WI38 (cell line): ENCODE measurements around the gene PTX4.

Experiments used
- H3K4me3 ChIP-seq: 2 replicates; pipeline ENCODE4 v1.5.1; 2011; ENCODE audit warnings: low read depth, mild to moderate bottlenecking, control low read depth, low read length
- CTCF ChIP-seq: IDR thresholded peaks from 2 replicates; pipeline ENCODE4 v1.5.1; 2012; ENCODE audit warnings: low read depth, mild to moderate bottlenecking, control low read depth, low read length

The PTX4 gene

DNA sequence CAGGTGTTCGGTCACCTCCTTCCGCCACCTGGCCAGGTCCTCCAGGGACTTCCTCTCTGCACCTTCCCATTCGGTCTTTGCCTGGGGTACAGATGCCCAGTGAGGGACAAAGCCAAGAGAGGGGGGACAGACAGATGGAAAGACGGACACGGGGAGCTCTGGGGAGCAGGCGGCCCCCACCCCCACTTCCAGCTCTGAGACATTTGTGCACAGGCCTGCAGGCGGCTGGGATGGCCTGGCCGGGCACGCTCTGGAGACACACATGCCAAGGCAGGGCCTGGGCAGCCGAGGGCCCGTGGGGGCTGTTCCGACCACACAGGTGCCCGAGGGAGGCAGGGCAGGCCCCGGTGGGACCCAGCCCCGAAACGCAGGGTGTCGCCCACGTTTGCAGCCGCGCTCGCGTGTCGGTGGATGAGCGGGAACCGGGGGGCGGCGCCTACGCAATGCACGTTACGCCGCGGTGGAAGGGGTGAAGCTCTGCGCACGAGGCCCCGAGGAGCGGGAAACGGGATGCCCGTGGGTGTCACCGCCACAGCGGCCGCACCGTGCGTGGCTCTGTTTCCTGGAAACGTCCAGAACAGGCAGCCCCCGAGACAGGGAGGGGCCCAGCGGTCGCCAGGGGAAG is 51.9 kb downstream of the PTX4 start:
- TF ChIP-seq CTCF = no peak
- no peak overlapping the region for H3K4me3 ChIP-seq

DNA sequence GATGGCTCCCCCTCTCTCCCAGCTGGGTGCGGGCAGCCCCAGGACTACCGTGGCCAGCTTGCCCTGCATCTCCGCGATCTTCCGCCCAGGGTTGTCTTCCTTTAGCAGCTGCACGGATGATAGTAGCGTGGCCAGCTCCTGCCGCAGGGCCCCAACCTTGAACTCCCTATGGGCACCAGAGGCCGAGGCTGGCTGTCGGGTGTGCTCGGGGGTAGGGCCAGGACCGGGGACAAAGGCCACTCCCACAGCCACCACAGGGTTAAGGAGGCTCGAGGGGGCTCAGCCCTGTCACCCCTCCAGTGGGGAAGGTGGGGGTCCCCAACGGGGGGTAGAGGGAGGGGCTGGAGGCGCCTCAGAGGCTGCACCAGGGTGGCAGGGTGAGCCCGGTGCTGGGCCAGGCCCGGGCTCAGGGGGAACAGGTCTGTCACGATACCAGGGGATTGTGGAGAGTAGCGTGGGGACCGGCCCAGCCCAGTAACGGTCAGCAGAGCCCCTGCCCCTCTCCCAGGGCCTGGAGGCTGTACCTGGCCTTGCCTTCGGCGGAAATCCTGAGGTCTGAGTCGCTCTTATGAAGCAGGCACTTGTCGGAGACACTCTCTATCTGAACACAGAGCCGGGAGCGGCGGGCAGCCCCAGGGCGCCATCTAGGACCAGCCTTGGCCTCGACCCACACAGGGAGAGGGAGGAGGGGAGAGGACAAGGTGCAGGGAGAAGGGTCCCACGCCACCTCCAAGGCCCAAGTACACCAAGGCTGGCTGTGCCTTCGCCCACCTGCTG is 52.6 kb downstream of the PTX4 start:
- no peak for TF ChIP-seq CTCF
- H3K4me3 ChIP-seq = no peak overlapping the region
